HL-60 (cell line): ENCODE results near the gene MAEA.

ENCODE experiments used
- GABPA ChIP-seq: IDR thresholded peaks from 2 replicates; pipeline ENCODE4 v1.6.1; 2012; ENCODE audit warnings: low read depth
- TF ChIP-seq, protein P1 (sequence below): IDR thresholded peaks from one replicate; pipeline ENCODE4 v1.5.1; 2011; ENCODE audit warnings: low read length, control low read depth, inconsistent platforms; ENCODE audit not compliant: insufficient read depth

DNA sequence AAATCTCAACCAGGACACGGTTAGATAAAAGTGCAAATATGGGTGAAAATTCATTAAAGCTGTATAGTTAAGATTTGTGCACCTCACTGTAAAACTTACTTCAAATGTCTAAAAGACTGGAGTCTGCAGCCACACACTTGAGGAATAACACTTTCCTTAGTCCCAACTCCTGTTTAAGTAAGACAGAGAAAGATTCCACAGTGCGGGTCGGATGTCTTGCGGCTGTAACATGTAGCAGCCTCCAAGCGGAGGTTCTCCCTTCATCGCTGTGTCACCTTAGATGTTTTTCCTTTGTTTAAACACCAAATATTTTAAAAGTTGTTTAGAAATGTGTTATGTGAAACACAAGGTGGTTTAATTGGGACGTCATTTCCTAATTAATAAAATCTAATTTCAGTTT lies 905 bp upstream of the MAEA start:
- TF ChIP-seq, protein P1, sequence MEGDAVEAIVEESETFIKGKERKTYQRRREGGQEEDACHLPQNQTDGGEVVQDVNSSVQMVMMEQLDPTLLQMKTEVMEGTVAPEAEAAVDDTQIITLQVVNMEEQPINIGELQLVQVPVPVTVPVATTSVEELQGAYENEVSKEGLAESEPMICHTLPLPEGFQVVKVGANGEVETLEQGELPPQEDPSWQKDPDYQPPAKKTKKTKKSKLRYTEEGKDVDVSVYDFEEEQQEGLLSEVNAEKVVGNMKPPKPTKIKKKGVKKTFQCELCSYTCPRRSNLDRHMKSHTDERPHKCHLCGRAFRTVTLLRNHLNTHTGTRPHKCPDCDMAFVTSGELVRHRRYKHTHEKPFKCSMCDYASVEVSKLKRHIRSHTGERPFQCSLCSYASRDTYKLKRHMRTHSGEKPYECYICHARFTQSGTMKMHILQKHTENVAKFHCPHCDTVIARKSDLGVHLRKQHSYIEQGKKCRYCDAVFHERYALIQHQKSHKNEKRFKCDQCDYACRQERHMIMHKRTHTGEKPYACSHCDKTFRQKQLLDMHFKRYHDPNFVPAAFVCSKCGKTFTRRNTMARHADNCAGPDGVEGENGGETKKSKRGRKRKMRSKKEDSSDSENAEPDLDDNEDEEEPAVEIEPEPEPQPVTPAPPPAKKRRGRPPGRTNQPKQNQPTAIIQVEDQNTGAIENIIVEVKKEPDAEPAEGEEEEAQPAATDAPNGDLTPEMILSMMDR = no peak
- TF ChIP-seq GABPA = no peak
